Stimulated activated naive CD4-positive, alpha-beta T cell (primary cell): Measurements from ENCODE around the gene AMY1A.
"Not testable (repeated sequence)": the region's sequence is repeated elsewhere in the genome, so short reads cannot be mapped to it uniquely, and the experiment has no call there.

Source experiments
- DNase-seq, 6 experiments: peaks; one replicate each; lab custom pipeline; 2025; lab: John Stamatoyannopoulos, UW

Gene AMY1A

GRCh38 chr1:103655460-103655859, at the start of gene AMY1A:
Gene AMY1A, plus strand, starts transcription at chr1:103655760. Its CDS starts 571 bp downstream, at chr1:103656331.
- DNase-seq: not testable (repeated sequence)

GRCh38 chr1:103616362-103616761, 39.2 kb upstream of the AMY1A start:
- DNase-seq: no peak

- not testable (repeated sequence) for DNase-seq
These were observed 38.5 kb upstream of the AMY1A start, which contains the start of gene AMY2A for GRCh38 chr1:103616994-103617477. Gene AMY2A, plus strand, starts transcription at chr1:103617427. Its CDS starts 14 bp downstream, at chr1:103617441.

GRCh38 chr1:103627436-103627835, 28.1 kb upstream of the AMY1A start:
- DNase-seq: not testable (repeated sequence)

GRCh38 chr1:103641194-103641593, 14.4 kb upstream of the AMY1A start:
- DNase-seq: not testable (repeated sequence)

GRCh38 chr1:103643908-103644307, 11.7 kb upstream of the AMY1A start:
- DNase-seq: not testable (repeated sequence)

GRCh38 chr1:103650305-103650704, 5.3 kb upstream of the AMY1A start:
- DNase-seq: not testable (repeated sequence)

GRCh38 chr1:103650889-103651288, 4.7 kb upstream of the AMY1A start:
- DNase-seq: not testable (repeated sequence)

- not testable (repeated sequence) for DNase-seq
These were observed 1.4 kb upstream of the AMY1A start for GRCh38 chr1:103654133-103654532.

- DNase-seq: not testable (repeated sequence)
These were observed 20.8 kb downstream of the AMY1A start for GRCh38 chr1:103676335-103676734.

GRCh38 chr1:103696110-103696509, 40.5 kb downstream of the AMY1A start, which contains the start of gene AMY1B:
Gene AMY1B, minus strand, starts transcription at chr1:103696210. Its CDS starts 571 bp downstream, at chr1:103695639.
- DNase-seq: not testable (repeated sequence)

- DNase-seq: not testable (repeated sequence)
These were observed 41.9 kb downstream of the AMY1A start for GRCh38 chr1:103697430-103697829.

- DNase-seq: not testable (repeated sequence)
These were observed 45.1 kb downstream of the AMY1A start for GRCh38 chr1:103700669-103701068.

- DNase-seq: not testable (repeated sequence)
These were observed 45.7 kb downstream of the AMY1A start for GRCh38 chr1:103701256-103701655.

- not testable (repeated sequence) for DNase-seq
These were observed 52.1 kb downstream of the AMY1A start for GRCh38 chr1:103707670-103708069.

- DNase-seq: not testable (repeated sequence)
These were observed 54.8 kb downstream of the AMY1A start for GRCh38 chr1:103710381-103710780.
